Measurements from ENCODE around the gene PTPN13.

DNA sequence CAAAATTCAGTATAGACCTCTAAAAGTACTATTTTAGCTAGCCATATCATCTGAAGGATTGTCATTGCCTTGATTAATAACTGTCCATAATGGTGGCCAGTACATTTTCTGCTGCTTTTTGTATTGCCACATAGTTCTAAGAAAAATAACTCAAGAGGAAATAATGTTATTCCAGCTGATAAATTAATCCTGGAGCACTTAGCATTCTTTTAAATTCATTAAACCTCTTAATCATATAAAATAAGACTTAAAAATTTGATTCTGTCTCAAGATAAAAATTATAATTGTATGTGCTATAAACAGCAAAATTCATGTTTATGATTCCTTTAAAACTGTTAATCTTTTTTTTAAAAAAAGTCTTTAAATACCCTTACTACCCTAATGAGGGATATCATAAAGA, 12.7 kb downstream of the PTPN13 start:
- TF ChIP-seq, protein P1, sequence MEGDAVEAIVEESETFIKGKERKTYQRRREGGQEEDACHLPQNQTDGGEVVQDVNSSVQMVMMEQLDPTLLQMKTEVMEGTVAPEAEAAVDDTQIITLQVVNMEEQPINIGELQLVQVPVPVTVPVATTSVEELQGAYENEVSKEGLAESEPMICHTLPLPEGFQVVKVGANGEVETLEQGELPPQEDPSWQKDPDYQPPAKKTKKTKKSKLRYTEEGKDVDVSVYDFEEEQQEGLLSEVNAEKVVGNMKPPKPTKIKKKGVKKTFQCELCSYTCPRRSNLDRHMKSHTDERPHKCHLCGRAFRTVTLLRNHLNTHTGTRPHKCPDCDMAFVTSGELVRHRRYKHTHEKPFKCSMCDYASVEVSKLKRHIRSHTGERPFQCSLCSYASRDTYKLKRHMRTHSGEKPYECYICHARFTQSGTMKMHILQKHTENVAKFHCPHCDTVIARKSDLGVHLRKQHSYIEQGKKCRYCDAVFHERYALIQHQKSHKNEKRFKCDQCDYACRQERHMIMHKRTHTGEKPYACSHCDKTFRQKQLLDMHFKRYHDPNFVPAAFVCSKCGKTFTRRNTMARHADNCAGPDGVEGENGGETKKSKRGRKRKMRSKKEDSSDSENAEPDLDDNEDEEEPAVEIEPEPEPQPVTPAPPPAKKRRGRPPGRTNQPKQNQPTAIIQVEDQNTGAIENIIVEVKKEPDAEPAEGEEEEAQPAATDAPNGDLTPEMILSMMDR (IDR thresholded peaks at IDR 0.05; ENCODE audit: borderline replicate concordance, extremely low read depth, low read length, poor library complexity, severe bottlenecking), result no peak
- TF ChIP-seq EZH2 (IDR thresholded peaks at IDR 0.05; ENCODE audit: borderline replicate concordance, low read depth, low read length, severe bottlenecking), result no peak
